NCI-H524 (cell line): ENCODE measurements around the gene CDC7.

Experiments
- DNase-seq, 2 experiments: peaks; one replicate each; lab custom pipeline; 2025; lab: John Stamatoyannopoulos, UW

CDC7 gene

GRCh38 chr1:91549041-91549735, 48.5 kb downstream of the CDC7 start:
- no peak for DNase-seq

- no peak for DNase-seq
Measured at GRCh38 chr1:91550961-91551360, 50.3 kb downstream of the CDC7 start.

GRCh38 chr1:91552091-91552490, 51.4 kb downstream of the CDC7 start:
- no peak for DNase-seq

- peak in 1 of 2 experiments; percentile 31 for DNase-seq
Measured at GRCh38 chr1:91552596-91552995, 51.9 kb downstream of the CDC7 start.

- DNase-seq, result no peak
Measured at GRCh38 chr1:91553177-91553591, 52.5 kb downstream of the CDC7 start.

- DNase-seq, result no peak
Measured at GRCh38 chr1:91555074-91555730, 54.6 kb downstream of the CDC7 start.

GRCh38 chr1:91555821-91556531, 55.3 kb downstream of the CDC7 start:
- no peak for DNase-seq

GRCh38 chr1:91556556-91556955, 55.9 kb downstream of the CDC7 start:
- no peak for DNase-seq

GRCh38 chr1:91557039-91557690, 56.5 kb downstream of the CDC7 start:
- DNase-seq, result no peak

- no peak for DNase-seq
Measured at GRCh38 chr1:91557826-91558225, 57.2 kb downstream of the CDC7 start.

- no peak for DNase-seq
Measured at GRCh38 chr1:91559046-91559750, 58.5 kb downstream of the CDC7 start.

- DNase-seq, result no peak
Measured at GRCh38 chr1:91559838-91560565, 59.4 kb downstream of the CDC7 start.

- DNase-seq, result no peak
Measured at GRCh38 chr1:91564888-91565701, 64.4 kb downstream of the CDC7 start.

GRCh38 chr1:91567583-91567982, 66.9 kb downstream of the CDC7 start:
- DNase-seq, result no peak

GRCh38 chr1:91568261-91568660, 67.6 kb downstream of the CDC7 start:
- no peak for DNase-seq

GRCh38 chr1:91569411-91570119, 68.9 kb downstream of the CDC7 start:
- no peak for DNase-seq

GRCh38 chr1:91570120-91570448, 69.4 kb downstream of the CDC7 start:
- no peak for DNase-seq

- no peak for DNase-seq
Measured at GRCh38 chr1:91572044-91572443, 71.4 kb downstream of the CDC7 start.
